ENCODE data around the gene PDZD2.

PDZD2 gene

GRCh38 chr5:31717561-31717960 is 78.6 kb downstream of the PDZD2 start:
- no peak overlapping the region for H3K4me3 ChIP-seq (replicated peaks; ENCODE audit: insufficient read depth, low read length)
- DNase-seq (ENCODE audit: low read depth in 1 of 2, low spot score in 1 of 2) = no peak
- no peak for TF ChIP-seq CTCF (IDR thresholded peaks at IDR 0.05; ENCODE audit: insufficient read depth, low read length)
- TF ChIP-seq POLR2AphosphoS5 (IDR thresholded peaks at IDR 0.05; ENCODE audit: low read depth) = no peak
- no peak for TF ChIP-seq SPI1 (IDR thresholded peaks at IDR 0.05; ENCODE audit: borderline replicate concordance, low read depth)

GRCh38 chr5:31720004-31720403 is 81.1 kb downstream of the PDZD2 start:
- no peaks in the 10 kb centered on the region for H3K27me3 ChIP-seq (ENCODE audit: insufficient read depth, poor library complexity, severe bottlenecking)
- H3K27ac ChIP-seq (replicated peaks) = no peak overlapping the region
- no peak for DNase-seq (ENCODE audit: low read depth in 1 of 2, low spot score in 1 of 2)
- TF ChIP-seq GABPA (IDR thresholded peaks at IDR 0.05; ENCODE audit: low read depth) = no peak
- no peak for TF ChIP-seq SPI1 (IDR thresholded peaks at IDR 0.05; ENCODE audit: borderline replicate concordance, low read depth)
- no peak for TF ChIP-seq CTCF (IDR thresholded peaks at IDR 0.05; ENCODE audit: insufficient read depth, low read length)
- no peak for TF ChIP-seq POLR2AphosphoS5 (IDR thresholded peaks at IDR 0.05; ENCODE audit: low read depth)
- TF ChIP-seq, protein P1, sequence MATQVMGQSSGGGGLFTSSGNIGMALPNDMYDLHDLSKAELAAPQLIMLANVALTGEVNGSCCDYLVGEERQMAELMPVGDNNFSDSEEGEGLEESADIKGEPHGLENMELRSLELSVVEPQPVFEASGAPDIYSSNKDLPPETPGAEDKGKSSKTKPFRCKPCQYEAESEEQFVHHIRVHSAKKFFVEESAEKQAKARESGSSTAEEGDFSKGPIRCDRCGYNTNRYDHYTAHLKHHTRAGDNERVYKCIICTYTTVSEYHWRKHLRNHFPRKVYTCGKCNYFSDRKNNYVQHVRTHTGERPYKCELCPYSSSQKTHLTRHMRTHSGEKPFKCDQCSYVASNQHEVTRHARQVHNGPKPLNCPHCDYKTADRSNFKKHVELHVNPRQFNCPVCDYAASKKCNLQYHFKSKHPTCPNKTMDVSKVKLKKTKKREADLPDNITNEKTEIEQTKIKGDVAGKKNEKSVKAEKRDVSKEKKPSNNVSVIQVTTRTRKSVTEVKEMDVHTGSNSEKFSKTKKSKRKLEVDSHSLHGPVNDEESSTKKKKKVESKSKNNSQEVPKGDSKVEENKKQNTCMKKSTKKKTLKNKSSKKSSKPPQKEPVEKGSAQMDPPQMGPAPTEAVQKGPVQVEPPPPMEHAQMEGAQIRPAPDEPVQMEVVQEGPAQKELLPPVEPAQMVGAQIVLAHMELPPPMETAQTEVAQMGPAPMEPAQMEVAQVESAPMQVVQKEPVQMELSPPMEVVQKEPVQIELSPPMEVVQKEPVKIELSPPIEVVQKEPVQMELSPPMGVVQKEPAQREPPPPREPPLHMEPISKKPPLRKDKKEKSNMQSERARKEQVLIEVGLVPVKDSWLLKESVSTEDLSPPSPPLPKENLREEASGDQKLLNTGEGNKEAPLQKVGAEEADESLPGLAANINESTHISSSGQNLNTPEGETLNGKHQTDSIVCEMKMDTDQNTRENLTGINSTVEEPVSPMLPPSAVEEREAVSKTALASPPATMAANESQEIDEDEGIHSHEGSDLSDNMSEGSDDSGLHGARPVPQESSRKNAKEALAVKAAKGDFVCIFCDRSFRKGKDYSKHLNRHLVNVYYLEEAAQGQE (IDR thresholded peaks at IDR 0.05; ENCODE audit: insufficient replicate concordance, low read depth) = no peak
- no peak overlapping the region for H3K4me3 ChIP-seq (replicated peaks; ENCODE audit: insufficient read depth, low read length)

More at GRCh38 chr5:31717561-31717960, 78.6 kb downstream of the PDZD2 start:
- Histone ChIP-seq H3K27me3 (ENCODE audit: insufficient read depth, poor library complexity, severe bottlenecking) (no peaks in the 10 kb centered on the region), H3K27ac (replicated peaks) (no peak overlapping the region)

DNA sequence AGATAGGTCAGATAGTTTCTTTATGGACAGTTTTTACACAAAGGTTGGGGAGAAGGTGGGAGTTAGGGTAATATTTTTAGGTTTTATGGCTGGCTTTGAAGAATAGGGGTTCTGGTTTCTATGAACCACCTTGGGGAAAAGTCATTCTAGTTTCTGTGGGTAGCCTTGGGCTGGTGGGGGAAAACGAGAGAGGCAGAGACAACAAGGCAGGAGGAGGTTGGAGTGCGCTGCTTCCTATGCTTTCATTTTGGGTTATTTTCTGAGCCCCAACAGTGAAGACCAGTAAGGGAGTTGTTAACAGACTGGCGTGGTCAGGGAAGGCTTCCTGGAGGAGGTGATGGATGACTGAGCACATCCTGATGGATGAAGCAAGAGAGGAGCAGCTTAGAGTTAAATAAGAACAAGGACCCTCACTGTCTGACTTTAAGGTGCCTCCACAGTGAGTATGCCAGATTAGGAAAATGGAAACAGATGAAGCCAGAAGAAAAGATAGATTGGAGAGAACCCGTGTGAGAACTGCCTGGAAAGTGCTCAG is 81.9 kb downstream of the PDZD2 start:
- TF ChIP-seq GABPA (IDR thresholded peaks at IDR 0.05; ENCODE audit: low read depth) (no peak), SPI1 (IDR thresholded peaks at IDR 0.05; ENCODE audit: borderline replicate concordance, low read depth) (no peak)
- TF ChIP-seq, protein P1 (IDR thresholded peaks at IDR 0.05; ENCODE audit: insufficient replicate concordance, low read depth) = no peak
- H3K4me3 ChIP-seq (replicated peaks; ENCODE audit: insufficient read depth, low read length) = no peak overlapping the region

DNA sequence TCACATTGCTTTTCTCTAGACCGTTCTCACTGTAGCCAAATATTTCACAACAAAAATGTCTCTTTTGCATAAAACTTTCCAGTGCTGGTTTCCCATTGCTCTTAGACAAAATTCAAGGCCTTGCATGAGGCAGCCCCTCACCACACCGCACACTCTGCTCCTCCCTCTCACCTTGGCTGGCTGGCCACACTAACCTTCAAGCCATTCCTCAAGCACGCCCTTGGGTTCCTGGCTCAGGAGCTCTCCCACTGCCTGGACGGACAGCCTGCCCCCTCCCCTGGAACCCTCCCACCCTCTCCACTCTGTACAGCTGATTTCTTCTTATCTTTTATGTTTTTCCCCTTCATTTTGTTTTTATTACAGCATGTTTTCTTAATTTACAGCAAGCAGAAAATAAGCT is 83.2 kb downstream of the PDZD2 start:
- DNase-seq (ENCODE audit: low read depth in 1 of 2, low spot score in 1 of 2) = no peak
- Histone ChIP-seq H3K4me3 (replicated peaks; ENCODE audit: insufficient read depth, low read length) (no peak overlapping the region), H3K27me3 (ENCODE audit: insufficient read depth, poor library complexity, severe bottlenecking) (no peaks in the 10 kb centered on the region), H3K27ac (replicated peaks) (no peak overlapping the region)
- TF ChIP-seq POLR2AphosphoS5 (IDR thresholded peaks at IDR 0.05; ENCODE audit: low read depth) (no peak), SPI1 (IDR thresholded peaks at IDR 0.05; ENCODE audit: borderline replicate concordance, low read depth) (no peak), CTCF (IDR thresholded peaks at IDR 0.05; ENCODE audit: insufficient read depth, low read length) (no peak), GABPA (IDR thresholded peaks at IDR 0.05; ENCODE audit: low read depth) (no peak)
- TF ChIP-seq, protein P1 (IDR thresholded peaks at IDR 0.05; ENCODE audit: insufficient replicate concordance, low read depth) = no peak

More for the DNA sequence above, 81.9 kb downstream of the PDZD2 start:
- no peak overlapping the region for H3K27ac ChIP-seq (replicated peaks)
- DNase-seq (ENCODE audit: low read depth in 1 of 2, low spot score in 1 of 2) = no peak
- H3K27me3 ChIP-seq (ENCODE audit: insufficient read depth, poor library complexity, severe bottlenecking) = no peaks in the 10 kb centered on the region

Measured in HL-60 (cell line).